ENCODE measurements around the gene CKMT2. TPM values are rescaled to one million over a fixed set of nuclear protein-coding genes. Genes with fewer than 3 reads are reported as not detected.

CKMT2 gene
- total and polyA plus RNA-seq, 2 experiments from 2014 or later, result 2.9 to 8.2 TPM

DNA sequence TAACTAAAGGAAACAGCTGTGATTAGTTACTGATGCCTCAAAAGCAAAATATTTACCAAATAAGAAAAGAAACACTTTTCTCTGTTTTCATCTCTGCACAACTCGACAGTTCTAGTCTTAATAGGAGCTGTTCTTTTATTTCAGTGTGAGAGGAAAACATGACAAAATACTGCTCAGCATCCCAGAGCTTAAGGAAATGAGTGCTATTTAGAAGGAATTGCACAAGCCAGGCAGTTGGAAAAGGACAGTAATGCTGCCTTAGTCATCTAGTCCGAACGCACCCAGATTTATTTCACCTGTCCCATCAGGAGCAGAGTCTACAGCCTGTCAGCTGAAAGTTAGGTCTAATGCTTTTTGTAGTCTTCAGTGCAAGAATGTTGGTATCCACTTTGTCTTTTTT is 80.6 kb downstream of the CKMT2 start:
- H3K4me3 ChIP-seq, result no peak overlapping the region
- 0 out of 2 replicates have a peak, but pooled peaks cover 13% of the 10 kb centered on the region for H3K36me3 ChIP-seq (ENCODE audit: insufficient read depth)
- peaks cover 9% of the 10 kb centered on the region; the same call in 1 of the 3 replicates for H3K36me3 Mint-ChIP-seq (ENCODE audit: low read depth)
- H3F3A ChIP-seq (replicated peaks; ENCODE audit: low read depth), result no peaks in the 10 kb centered on the region
- H3K9me3 Mint-ChIP-seq, result no peaks in the 10 kb centered on the region
- peaks cover 11% of the 10 kb centered on the region for H3K4me1 ChIP-seq (ENCODE audit: insufficient read depth)
- no peaks in the 10 kb centered on the region for H3K27me3 ChIP-seq (ENCODE audit: insufficient read depth)
- no peak overlapping the region for H3K4me2 ChIP-seq
- H3K4me1 Mint-ChIP-seq, result peaks cover 19% of the 10 kb centered on the region
- H3K27ac Mint-ChIP-seq, result no peak overlapping the region
- H3K79me2 ChIP-seq (replicated peaks; ENCODE audit: insufficient read depth), result no peaks in the 10 kb centered on the region
- H2AFZ ChIP-seq, result no peak overlapping the region
- no peak for ATAC-seq
- H4K20me1 ChIP-seq (replicated peaks; ENCODE audit: insufficient read depth), result no peaks in the 10 kb centered on the region
- peak overlapping the region; percentile 68 for H3K27ac ChIP-seq (ENCODE audit: low read depth)
- TF ChIP-seq, protein P1, sequence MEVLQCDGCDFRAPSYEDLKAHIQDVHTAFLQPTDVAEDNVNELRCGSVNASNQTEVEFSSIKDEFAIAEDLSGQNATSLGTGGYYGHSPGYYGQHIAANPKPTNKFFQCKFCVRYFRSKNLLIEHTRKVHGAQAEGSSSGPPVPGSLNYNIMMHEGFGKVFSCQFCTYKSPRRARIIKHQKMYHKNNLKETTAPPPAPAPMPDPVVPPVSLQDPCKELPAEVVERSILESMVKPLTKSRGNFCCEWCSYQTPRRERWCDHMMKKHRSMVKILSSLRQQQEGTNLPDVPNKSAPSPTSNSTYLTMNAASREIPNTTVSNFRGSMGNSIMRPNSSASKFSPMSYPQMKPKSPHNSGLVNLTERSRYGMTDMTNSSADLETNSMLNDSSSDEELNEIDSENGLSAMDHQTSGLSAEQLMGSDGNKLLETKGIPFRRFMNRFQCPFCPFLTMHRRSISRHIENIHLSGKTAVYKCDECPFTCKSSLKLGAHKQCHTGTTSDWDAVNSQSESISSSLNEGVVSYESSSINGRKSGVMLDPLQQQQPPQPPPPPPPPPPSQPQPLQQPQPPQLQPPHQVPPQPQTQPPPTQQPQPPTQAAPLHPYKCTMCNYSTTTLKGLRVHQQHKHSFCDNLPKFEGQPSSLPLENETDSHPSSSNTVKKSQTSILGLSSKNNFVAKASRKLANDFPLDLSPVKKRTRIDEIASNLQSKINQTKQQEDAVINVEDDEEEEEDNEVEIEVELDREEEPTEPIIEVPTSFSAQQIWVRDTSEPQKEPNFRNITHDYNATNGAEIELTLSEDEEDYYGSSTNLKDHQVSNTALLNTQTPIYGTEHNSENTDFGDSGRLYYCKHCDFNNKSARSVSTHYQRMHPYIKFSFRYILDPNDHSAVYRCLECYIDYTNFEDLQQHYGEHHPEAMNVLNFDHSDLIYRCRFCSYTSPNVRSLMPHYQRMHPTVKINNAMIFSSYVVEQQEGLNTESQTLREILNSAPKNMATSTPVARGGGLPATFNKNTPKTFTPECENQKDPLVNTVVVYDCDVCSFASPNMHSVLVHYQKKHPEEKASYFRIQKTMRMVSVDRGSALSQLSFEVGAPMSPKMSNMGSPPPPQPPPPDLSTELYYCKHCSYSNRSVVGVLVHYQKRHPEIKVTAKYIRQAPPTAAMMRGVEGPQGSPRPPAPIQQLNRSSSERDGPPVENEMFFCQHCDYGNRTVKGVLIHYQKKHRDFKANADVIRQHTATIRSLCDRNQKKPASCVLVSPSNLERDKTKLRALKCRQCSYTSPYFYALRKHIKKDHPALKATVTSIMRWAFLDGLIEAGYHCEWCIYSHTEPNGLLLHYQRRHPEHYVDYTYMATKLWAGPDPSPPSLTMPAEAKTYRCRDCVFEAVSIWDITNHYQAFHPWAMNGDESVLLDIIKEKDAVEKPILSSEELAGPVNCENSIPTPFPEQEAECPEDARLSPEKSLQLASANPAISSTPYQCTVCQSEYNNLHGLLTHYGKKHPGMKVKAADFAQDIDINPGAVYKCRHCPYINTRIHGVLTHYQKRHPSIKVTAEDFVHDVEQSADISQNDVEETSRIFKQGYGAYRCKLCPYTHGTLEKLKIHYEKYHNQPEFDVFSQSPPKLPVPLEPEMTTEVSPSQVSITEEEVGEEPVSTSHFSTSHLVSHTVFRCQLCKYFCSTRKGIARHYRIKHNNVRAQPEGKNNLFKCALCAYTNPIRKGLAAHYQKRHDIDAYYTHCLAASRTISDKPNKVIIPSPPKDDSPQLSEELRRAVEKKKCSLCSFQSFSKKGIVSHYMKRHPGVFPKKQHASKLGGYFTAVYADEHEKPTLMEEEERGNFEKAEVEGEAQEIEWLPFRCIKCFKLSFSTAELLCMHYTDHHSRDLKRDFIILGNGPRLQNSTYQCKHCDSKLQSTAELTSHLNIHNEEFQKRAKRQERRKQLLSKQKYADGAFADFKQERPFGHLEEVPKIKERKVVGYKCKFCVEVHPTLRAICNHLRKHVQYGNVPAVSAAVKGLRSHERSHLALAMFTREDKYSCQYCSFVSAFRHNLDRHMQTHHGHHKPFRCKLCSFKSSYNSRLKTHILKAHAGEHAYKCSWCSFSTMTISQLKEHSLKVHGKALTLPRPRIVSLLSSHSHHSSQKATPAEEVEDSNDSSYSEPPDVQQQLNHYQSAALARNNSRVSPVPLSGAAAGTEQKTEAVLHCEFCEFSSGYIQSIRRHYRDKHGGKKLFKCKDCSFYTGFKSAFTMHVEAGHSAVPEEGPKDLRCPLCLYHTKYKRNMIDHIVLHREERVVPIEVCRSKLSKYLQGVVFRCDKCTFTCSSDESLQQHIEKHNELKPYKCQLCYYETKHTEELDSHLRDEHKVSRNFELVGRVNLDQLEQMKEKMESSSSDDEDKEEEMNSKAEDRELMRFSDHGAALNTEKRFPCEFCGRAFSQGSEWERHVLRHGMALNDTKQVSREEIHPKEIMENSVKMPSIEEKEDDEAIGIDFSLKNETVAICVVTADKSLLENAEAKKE (CRISPR knock-in tag; IDR thresholded peaks at IDR 0.05), result no peak
- no peak for TF ChIP-seq REST (IDR thresholded peaks at IDR 0.05; ENCODE audit: unreplicated experiment)
- no peak for TF ChIP-seq NANOG (IDR thresholded peaks at IDR 0.05; ENCODE audit: borderline replicate concordance)
- no peak for TF ChIP-seq STAT1 (IDR thresholded peaks at IDR 0.05; ENCODE audit: unreplicated experiment)
- no peak for TF ChIP-seq EZH2 (IDR thresholded peaks at IDR 0.05; ENCODE audit: low read depth, unreplicated experiment)
- TF ChIP-seq EZH2phosphoT487 (IDR thresholded peaks at IDR 0.05; ENCODE audit: unreplicated experiment), result no peak
- TF ChIP-seq CREB1 (CRISPR knock-in tag; IDR thresholded peaks at IDR 0.05; ENCODE audit: low read depth), result no peak
- TF ChIP-seq ZNF331 (CRISPR knock-in tag; IDR thresholded peaks at IDR 0.05; ENCODE audit: low read depth), result no peak
- TF ChIP-seq ZNF114 (CRISPR knock-in tag; IDR thresholded peaks at IDR 0.05), result no peak
- TF ChIP-seq JUNB (IDR thresholded peaks at IDR 0.05; ENCODE audit: unreplicated experiment), result no peak
- DNase-seq (ENCODE audit: low spot score), result no peak
- H3K9me2 ChIP-seq (ENCODE audit: insufficient read depth), result no peaks in the 10 kb centered on the region
- H3K4me3 Mint-ChIP-seq, result no peak overlapping the region
- H3K27me3 Mint-ChIP-seq (ENCODE audit: insufficient read depth, low read depth, poor library complexity), result peaks cover 2% of the 10 kb centered on the region

Data from GM23338 (cell line).